Measurements from ENCODE around the gene AQP12B.
"Not testable (repeated sequence)": the region's sequence is repeated elsewhere in the genome, so short reads cannot be mapped to it uniquely, and the experiment has no call there.

Gene AQP12B

GRCh38 chr2:240696469-240696868, 13.8 kb upstream of the AQP12B start:
- H3K27me3 ChIP-seq (ENCODE audit: insufficient read depth, low read length); H3K9ac ChIP-seq (ENCODE audit: low read depth, low read length); H3K36me3 ChIP-seq (ENCODE audit: insufficient read depth, low read length); H3K4me1 ChIP-seq (ENCODE audit: insufficient read depth, low read length); H3K27ac ChIP-seq (ENCODE audit: low read depth, low read length); H3K4me3 ChIP-seq (ENCODE audit: low read length); H3K9me3 ChIP-seq (ENCODE audit: insufficient read depth, low read depth, low read length): not testable (repeated sequence)
- 96% methylated on average over 2 of the region's 13 CpGs for WGBS

- not testable (repeated sequence) for H3K36me3 ChIP-seq (ENCODE audit: insufficient read depth, low read length)
- no CpG with 5 or more reads among the region's 19 CpGs for WGBS
These were observed 12.9 kb upstream of the AQP12B start for GRCh38 chr2:240695593-240695992.

GRCh38 chr2:240694304-240694703, 11.6 kb upstream of the AQP12B start:
- not testable (repeated sequence) for H3K4me3 ChIP-seq (ENCODE audit: low read length); H3K36me3 ChIP-seq (ENCODE audit: insufficient read depth, low read length); H3K27me3 ChIP-seq (ENCODE audit: insufficient read depth, low read length); H3K27ac ChIP-seq (ENCODE audit: low read depth, low read length); H3K4me1 ChIP-seq (ENCODE audit: insufficient read depth, low read length); H3K9ac ChIP-seq (ENCODE audit: low read depth, low read length); H3K9me3 ChIP-seq (ENCODE audit: insufficient read depth, low read depth, low read length)
- 100% methylated on average over 1 of the region's 12 CpGs for WGBS

More at GRCh38 chr2:240695593-240695992, 12.9 kb upstream of the AQP12B start:
- not testable (repeated sequence) for H3K9ac ChIP-seq (ENCODE audit: low read depth, low read length); H3K4me1 ChIP-seq (ENCODE audit: insufficient read depth, low read length); H3K27ac ChIP-seq (ENCODE audit: low read depth, low read length); H3K4me3 ChIP-seq (ENCODE audit: low read length); H3K9me3 ChIP-seq (ENCODE audit: insufficient read depth, low read depth, low read length); H3K27me3 ChIP-seq (ENCODE audit: insufficient read depth, low read length)

- not testable (repeated sequence) for H3K9me3 ChIP-seq (ENCODE audit: insufficient read depth, low read depth, low read length); H3K27ac ChIP-seq (ENCODE audit: low read depth, low read length); H3K9ac ChIP-seq (ENCODE audit: low read depth, low read length); H3K27me3 ChIP-seq (ENCODE audit: insufficient read depth, low read length); H3K4me3 ChIP-seq (ENCODE audit: low read length); H3K4me1 ChIP-seq (ENCODE audit: insufficient read depth, low read length); H3K36me3 ChIP-seq (ENCODE audit: insufficient read depth, low read length)
- 89% methylated on average over 9 of the region's 34 CpGs for WGBS
These were observed 10.2 kb upstream of the AQP12B start for GRCh38 chr2:240692583-240693561.

GRCh38 chr2:240691631-240692420, 9.1 kb upstream of the AQP12B start, which contains the start of gene AQP12A:
Gene AQP12A (plus strand): TSS chr2:240691866. CDS start chr2:240691914, 48 bp downstream.
- WGBS, result 94% methylated on average over 30 of the region's 37 CpGs
- not testable (repeated sequence) for H3K36me3 ChIP-seq (ENCODE audit: insufficient read depth, low read length); H3K4me3 ChIP-seq (ENCODE audit: low read length); H3K9ac ChIP-seq (ENCODE audit: low read depth, low read length); H3K27ac ChIP-seq (ENCODE audit: low read depth, low read length); H3K27me3 ChIP-seq (ENCODE audit: insufficient read depth, low read length); H3K4me1 ChIP-seq (ENCODE audit: insufficient read depth, low read length); H3K9me3 ChIP-seq (ENCODE audit: insufficient read depth, low read depth, low read length)

GRCh38 chr2:240691075-240691427, 8.4 kb upstream of the AQP12B start:
- WGBS, result 83% methylated on average over 1 of the region's 2 CpGs
- not testable (repeated sequence) for H3K27ac ChIP-seq (ENCODE audit: low read depth, low read length); H3K27me3 ChIP-seq (ENCODE audit: insufficient read depth, low read length); H3K9ac ChIP-seq (ENCODE audit: low read depth, low read length); H3K36me3 ChIP-seq (ENCODE audit: insufficient read depth, low read length); H3K4me1 ChIP-seq (ENCODE audit: insufficient read depth, low read length); H3K9me3 ChIP-seq (ENCODE audit: insufficient read depth, low read depth, low read length); H3K4me3 ChIP-seq (ENCODE audit: low read length)

GRCh38 chr2:240690421-240691074, 7.9 kb upstream of the AQP12B start:
- not testable (repeated sequence) for H3K4me1 ChIP-seq (ENCODE audit: insufficient read depth, low read length); H3K27me3 ChIP-seq (ENCODE audit: insufficient read depth, low read length); H3K9me3 ChIP-seq (ENCODE audit: insufficient read depth, low read depth, low read length); H3K27ac ChIP-seq (ENCODE audit: low read depth, low read length); H3K9ac ChIP-seq (ENCODE audit: low read depth, low read length); H3K4me3 ChIP-seq (ENCODE audit: low read length); H3K36me3 ChIP-seq (ENCODE audit: insufficient read depth, low read length)
- WGBS, result 97% methylated on average over 4 of the region's 18 CpGs

- no peak overlapping the region for H3K9ac ChIP-seq (ENCODE audit: low read depth, low read length)
- H3K27me3 ChIP-seq (ENCODE audit: insufficient read depth, low read length), result no peaks in the 10 kb centered on the region
- H3K9me3 ChIP-seq (ENCODE audit: insufficient read depth, low read depth, low read length), result no peaks in the 10 kb centered on the region
- WGBS, result 89% methylated on average over 7 of the region's 11 CpGs
- H3K36me3 ChIP-seq (ENCODE audit: insufficient read depth, low read length), result no peaks in the 10 kb centered on the region
- H3K4me1 ChIP-seq (ENCODE audit: insufficient read depth, low read length), result no peaks in the 10 kb centered on the region
- no peak overlapping the region for H3K4me3 ChIP-seq (ENCODE audit: low read length)
- no peak overlapping the region for H3K27ac ChIP-seq (ENCODE audit: low read depth, low read length)
These were observed 7.3 kb upstream of the AQP12B start for GRCh38 chr2:240689975-240690374.

GRCh38 chr2:240688553-240688919, 5.9 kb upstream of the AQP12B start:
- no peaks in the 10 kb centered on the region for H3K36me3 ChIP-seq (ENCODE audit: insufficient read depth, low read length)
- H3K27me3 ChIP-seq (ENCODE audit: insufficient read depth, low read length), result no peaks in the 10 kb centered on the region
- WGBS, result 94% methylated on average over 9 of the region's 9 CpGs
- H3K27ac ChIP-seq (ENCODE audit: low read depth, low read length), result no peak overlapping the region
- no peaks in the 10 kb centered on the region for H3K9me3 ChIP-seq (ENCODE audit: insufficient read depth, low read depth, low read length)
- no peaks in the 10 kb centered on the region for H3K4me1 ChIP-seq (ENCODE audit: insufficient read depth, low read length)
- H3K4me3 ChIP-seq (ENCODE audit: low read length), result no peak overlapping the region
- H3K9ac ChIP-seq (ENCODE audit: low read depth, low read length), result no peak overlapping the region

- no peak overlapping the region for H3K27ac ChIP-seq (ENCODE audit: low read depth, low read length)
- 91% methylated on average over 14 of the region's 14 CpGs for WGBS
These were observed 5.3 kb upstream of the AQP12B start for GRCh38 chr2:240687741-240688552.

More at GRCh38 chr2:240687741-240688552, 5.3 kb upstream of the AQP12B start:
- no peaks in the 10 kb centered on the region for H3K9me3 ChIP-seq (ENCODE audit: insufficient read depth, low read depth, low read length)
- no peaks in the 10 kb centered on the region for H3K27me3 ChIP-seq (ENCODE audit: insufficient read depth, low read length)
- no peaks in the 10 kb centered on the region for H3K36me3 ChIP-seq (ENCODE audit: insufficient read depth, low read length)
- H3K4me1 ChIP-seq (ENCODE audit: insufficient read depth, low read length), result no peaks in the 10 kb centered on the region
- no peak overlapping the region for H3K4me3 ChIP-seq (ENCODE audit: low read length)
- H3K9ac ChIP-seq (ENCODE audit: low read depth, low read length), result no peak overlapping the region
